Liver (tissue), 9 donors: ENCODE results near the gene JPH4. TPM values are rescaled to one million over a fixed set of nuclear protein-coding genes. Genes with fewer than 3 reads are reported as not detected.

Experiments used
- DNase-seq: peaks from one replicate; pipeline ENCODE4 v3.0.0-alpha.2; 2017; ENCODE audit warnings: low spot score
- H3K27ac ChIP-seq, 2 donors: one replicate each; pipeline ENCODE4 v1.7.0; 2013; ENCODE audit warnings: inconsistent platforms in 2 of 2, low read length in 2 of 2, control low read depth in 1 of 2, low read depth in 1 of 2, mild to moderate bottlenecking in 1 of 2
- H3K27me3 ChIP-seq, 4 donors: one replicate each; pipeline versions ENCODE4 v1.6.1 to v1.7.0; 2013; ENCODE audit warnings: low read length in 3 of 4, inconsistent platforms in 1 of 4, mild to moderate bottlenecking in 1 of 4, moderate library complexity in 1 of 4; ENCODE audit not compliant: control insufficient read depth in 4 of 4, insufficient read depth in 4 of 4
- H3K36me3 ChIP-seq, 4 donors: one replicate each; pipeline versions ENCODE4 v1.6.1 to v1.7.0; 2013; ENCODE audit warnings: low read length in 3 of 4, mild to moderate bottlenecking in 3 of 4, low read depth in 1 of 4, moderate library complexity in 1 of 4; ENCODE audit not compliant: control insufficient read depth in 4 of 4, insufficient read depth in 3 of 4
- H3K4me1 ChIP-seq, 4 donors: one replicate each; pipeline versions ENCODE4 v1.6.1 to v1.7.0; 2013; ENCODE audit warnings: low read length in 3 of 4, mild to moderate bottlenecking in 3 of 4, moderate library complexity in 1 of 4; ENCODE audit not compliant: control insufficient read depth in 4 of 4, insufficient read depth in 4 of 4
- H3K4me3 ChIP-seq, 3 donors: one replicate each; pipeline versions ENCODE4 v1.6.1 to v1.7.0; 2013; ENCODE audit warnings: low read length in 3 of 3, control low read depth in 1 of 3, low read depth in 1 of 3, mild to moderate bottlenecking in 1 of 3
- H3K9ac ChIP-seq, 2 donors: one replicate each; pipeline ENCODE4 v1.7.0; 2013; ENCODE audit warnings: low read length in 2 of 2, mild to moderate bottlenecking in 2 of 2, moderate library complexity in 2 of 2, control low read depth in 1 of 2, low read depth in 1 of 2
- H3K9me3 ChIP-seq, 4 donors: one replicate each; pipeline versions ENCODE4 v1.6.1 to v1.7.0; 2013; ENCODE audit warnings: low read length in 3 of 4; ENCODE audit not compliant: control insufficient read depth in 4 of 4
- EGR1 ChIP-seq, 2 donors: IDR thresholded peaks; 2 replicates each; pipeline ENCODE4 v1.6.1; 2016 to 2018; ENCODE audit warnings: antibody characterized with exemption in 2 of 2, low read depth in 2 of 2
- FOXA1 ChIP-seq: IDR thresholded peaks from 2 replicates; pipeline ENCODE4 v1.6.1; 2016; ENCODE audit warnings: antibody characterized with exemption
- FOXA2 ChIP-seq: IDR thresholded peaks from 2 replicates; pipeline ENCODE4 v1.6.1; 2016; ENCODE audit warnings: antibody characterized with exemption
- GABPA ChIP-seq, 2 donors: IDR thresholded peaks in 1 of 2; conservative IDR thresholded peaks in 1 of 2; 2 replicates each; pipeline ENCODE4 v1.6.1; 2016; ENCODE audit warnings: antibody characterized with exemption in 2 of 2, mild to moderate bottlenecking in 1 of 2, moderate library complexity in 1 of 2
- HNF4G ChIP-seq: IDR thresholded peaks from 2 replicates; pipeline ENCODE4 v1.6.1; 2016; ENCODE audit warnings: antibody characterized with exemption
- JUND ChIP-seq, 2 donors: IDR thresholded peaks; 2 replicates each; pipeline ENCODE4 v1.6.1; 2016; ENCODE audit warnings: antibody characterized with exemption in 2 of 2
- NR2F2 ChIP-seq: IDR thresholded peaks from 2 replicates; pipeline ENCODE4 v1.6.1; 2016; ENCODE audit warnings: antibody characterized with exemption
- RXRA ChIP-seq, 2 donors: IDR thresholded peaks; 2 replicates each; pipeline ENCODE4 v1.6.1; 2017 to 2018; ENCODE audit warnings: antibody characterized with exemption in 2 of 2, mild to moderate bottlenecking in 1 of 2
- SP1 ChIP-seq: IDR thresholded peaks from 2 replicates; pipeline ENCODE4 v1.6.1; 2018; ENCODE audit warnings: antibody characterized with exemption, mild to moderate bottlenecking
- TAF1 ChIP-seq: conservative IDR thresholded peaks from 2 replicates; pipeline ENCODE4 v1.6.1; 2016; ENCODE audit warnings: antibody characterized with exemption, mild to moderate bottlenecking
- YY1 ChIP-seq: IDR thresholded peaks from 2 replicates; pipeline ENCODE4 v1.6.1; 2016; ENCODE audit warnings: antibody characterized with exemption, mild to moderate bottlenecking
- WGBS: extraction: QIAGEN DNeasy Blood & Tissue Kit; methylation state at CpG from one replicate; pipeline ENCODE4 v1.1.7; 2013; 5-methylcytosine and 5-hydroxymethylcytosine counted together
- polyA plus RNA-seq, 2 donors: library from polyadenylated mRNA; stranded (reverse) in 1 of 2; unstranded in 1 of 2; fragments of 200-250 nt in 1 of 2; fragments of >200 nt in 1 of 2; fragmentation: Nextera tagmentation in 1 of 2; extraction: Ambion mirVana in 1 of 2; gene quantifications; one replicate each; pipeline versions ENCODE4 v1.2.1 to v1.2.3, GENCODE V29; 2013 to 2015
- total RNA-seq, 2 donors: library from RNA; depleted of rRNA; stranded (reverse); fragments of >200 nt; gene quantifications; one replicate each; pipeline ENCODE4 v1.2.3, GENCODE V29; 2014
- TF ChIP-seq, protein P1 (sequence below): IDR thresholded peaks from 2 replicates; pipeline ENCODE4 v1.6.1; 2016; ENCODE audit warnings: antibody characterized with exemption, mild to moderate bottlenecking
- TF ChIP-seq, protein P2 (sequence below): IDR thresholded peaks from 2 replicates; pipeline ENCODE4 v1.6.1; 2016; ENCODE audit warnings: antibody characterized with exemption
- TF ChIP-seq, protein P3 (sequence below): fragments of 150-350 bp; IDR thresholded peaks from 2 replicates; pipeline ENCODE4 v1.5.1; 2017; ENCODE audit warnings: improper control_type of control experiment, low read depth, low read length; ENCODE audit not compliant: missing input control
- donor health status: healthy.
- donor health status: healthy.
- donor health status: healthy.
- donor health status: healthy.
- donor health status: healthy.

Gene JPH4
- total and polyA plus RNA-seq, 4 donors, result 0.07 to 0.24 (median 0.16) TPM

DNA sequence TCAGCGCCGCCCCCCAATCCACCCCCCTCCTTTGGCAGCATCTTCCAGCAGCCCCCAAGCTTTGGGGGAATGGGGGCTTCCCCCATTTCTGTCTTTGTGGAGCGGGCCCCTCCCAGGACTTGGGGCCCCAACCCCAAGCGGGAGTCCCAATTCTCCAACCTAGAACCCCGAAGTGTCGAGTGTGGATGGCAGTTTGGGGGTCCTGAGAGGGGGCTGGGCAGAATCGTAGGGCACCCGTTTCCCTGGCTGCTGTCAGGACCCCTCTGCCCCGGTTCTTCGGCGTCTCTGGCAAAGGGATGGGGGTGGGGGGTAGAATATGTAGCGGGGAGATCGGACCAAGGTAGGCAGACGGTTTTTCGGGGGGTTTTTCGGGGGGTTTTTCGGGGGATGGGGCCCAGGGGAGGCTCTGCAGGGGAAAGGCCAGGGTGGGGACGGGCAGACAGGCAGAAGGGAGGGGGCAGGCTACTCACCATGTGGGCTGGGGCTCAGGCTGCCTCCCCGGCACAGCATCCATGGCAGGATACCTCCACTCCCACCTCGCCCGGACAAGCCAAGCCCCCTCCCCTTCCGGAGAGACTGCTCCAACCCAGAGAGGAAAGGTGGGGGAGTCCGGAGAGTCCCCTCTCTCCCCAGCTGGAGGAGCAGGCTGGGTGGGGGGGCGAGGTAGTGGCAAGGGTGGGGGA lies 739 bp downstream of the JPH4 start (continued):
- TF ChIP-seq, protein P1, sequence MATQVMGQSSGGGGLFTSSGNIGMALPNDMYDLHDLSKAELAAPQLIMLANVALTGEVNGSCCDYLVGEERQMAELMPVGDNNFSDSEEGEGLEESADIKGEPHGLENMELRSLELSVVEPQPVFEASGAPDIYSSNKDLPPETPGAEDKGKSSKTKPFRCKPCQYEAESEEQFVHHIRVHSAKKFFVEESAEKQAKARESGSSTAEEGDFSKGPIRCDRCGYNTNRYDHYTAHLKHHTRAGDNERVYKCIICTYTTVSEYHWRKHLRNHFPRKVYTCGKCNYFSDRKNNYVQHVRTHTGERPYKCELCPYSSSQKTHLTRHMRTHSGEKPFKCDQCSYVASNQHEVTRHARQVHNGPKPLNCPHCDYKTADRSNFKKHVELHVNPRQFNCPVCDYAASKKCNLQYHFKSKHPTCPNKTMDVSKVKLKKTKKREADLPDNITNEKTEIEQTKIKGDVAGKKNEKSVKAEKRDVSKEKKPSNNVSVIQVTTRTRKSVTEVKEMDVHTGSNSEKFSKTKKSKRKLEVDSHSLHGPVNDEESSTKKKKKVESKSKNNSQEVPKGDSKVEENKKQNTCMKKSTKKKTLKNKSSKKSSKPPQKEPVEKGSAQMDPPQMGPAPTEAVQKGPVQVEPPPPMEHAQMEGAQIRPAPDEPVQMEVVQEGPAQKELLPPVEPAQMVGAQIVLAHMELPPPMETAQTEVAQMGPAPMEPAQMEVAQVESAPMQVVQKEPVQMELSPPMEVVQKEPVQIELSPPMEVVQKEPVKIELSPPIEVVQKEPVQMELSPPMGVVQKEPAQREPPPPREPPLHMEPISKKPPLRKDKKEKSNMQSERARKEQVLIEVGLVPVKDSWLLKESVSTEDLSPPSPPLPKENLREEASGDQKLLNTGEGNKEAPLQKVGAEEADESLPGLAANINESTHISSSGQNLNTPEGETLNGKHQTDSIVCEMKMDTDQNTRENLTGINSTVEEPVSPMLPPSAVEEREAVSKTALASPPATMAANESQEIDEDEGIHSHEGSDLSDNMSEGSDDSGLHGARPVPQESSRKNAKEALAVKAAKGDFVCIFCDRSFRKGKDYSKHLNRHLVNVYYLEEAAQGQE, result no peak
- TF ChIP-seq EGR1 (IDR thresholded peaks at IDR 0.05; ENCODE audit: low read depth in 2 of 2) (no peak), FOXA2 (no peak), JUND (IDR thresholded peaks at IDR 0.05) (no peak), RXRA (IDR thresholded peaks at IDR 0.05) (no peak), GABPA (IDR thresholded peaks at IDR 0.05 in 1 of 2, conservative IDR thresholded peaks at IDR 0.05 in 1 of 2) (no peak), SP1 (no peak), TAF1 (no peak), FOXA1 (no peak), HNF4G (no peak)
- TF ChIP-seq, protein P2, sequence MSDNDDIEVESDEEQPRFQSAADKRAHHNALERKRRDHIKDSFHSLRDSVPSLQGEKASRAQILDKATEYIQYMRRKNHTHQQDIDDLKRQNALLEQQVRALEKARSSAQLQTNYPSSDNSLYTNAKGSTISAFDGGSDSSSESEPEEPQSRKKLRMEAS, result no peak

DNA sequence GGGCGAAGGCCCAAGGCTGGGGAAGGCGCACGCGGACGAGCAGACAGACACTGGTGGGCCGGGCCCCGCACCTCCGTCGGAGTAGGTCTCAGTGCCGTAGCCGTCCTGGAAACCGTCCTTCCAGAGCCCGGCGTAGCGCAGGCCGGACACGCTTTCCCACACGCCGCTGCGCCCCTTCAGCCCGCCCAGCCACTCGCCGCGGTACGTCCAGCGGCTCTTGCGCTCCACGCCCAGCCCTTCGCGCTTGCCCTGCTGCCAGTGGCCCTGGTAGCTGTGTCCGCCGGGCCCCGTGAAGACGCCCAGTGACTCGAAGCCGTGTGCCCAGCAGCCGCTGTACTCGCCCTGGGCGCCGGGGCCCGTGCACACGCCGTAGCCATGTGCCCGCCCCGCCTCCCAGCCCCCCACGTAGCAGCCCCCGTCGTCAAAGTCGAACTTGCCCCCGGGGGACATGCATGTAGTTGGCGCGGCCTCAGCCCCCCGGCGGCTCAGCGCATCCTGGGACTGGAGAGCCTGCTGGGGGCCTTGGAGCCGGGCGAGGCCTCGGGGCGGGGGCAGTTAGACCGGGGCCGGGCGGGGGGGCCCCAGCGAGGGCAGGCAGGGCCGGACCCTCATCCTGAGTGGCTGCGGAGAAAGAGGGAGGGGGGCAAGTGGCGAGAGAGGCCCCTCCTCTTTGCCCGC lies 1.4 kb downstream of the JPH4 start:
- no peak overlapping the region for H3K9ac ChIP-seq
- no peaks in the 10 kb centered on the region for H3K9me3 ChIP-seq
- no peak for DNase-seq
- TF ChIP-seq JUND (IDR thresholded peaks at IDR 0.05) (no peak), YY1 (no peak), NR2F2 (no peak), HNF4G (no peak)
- TF ChIP-seq, protein P3, sequence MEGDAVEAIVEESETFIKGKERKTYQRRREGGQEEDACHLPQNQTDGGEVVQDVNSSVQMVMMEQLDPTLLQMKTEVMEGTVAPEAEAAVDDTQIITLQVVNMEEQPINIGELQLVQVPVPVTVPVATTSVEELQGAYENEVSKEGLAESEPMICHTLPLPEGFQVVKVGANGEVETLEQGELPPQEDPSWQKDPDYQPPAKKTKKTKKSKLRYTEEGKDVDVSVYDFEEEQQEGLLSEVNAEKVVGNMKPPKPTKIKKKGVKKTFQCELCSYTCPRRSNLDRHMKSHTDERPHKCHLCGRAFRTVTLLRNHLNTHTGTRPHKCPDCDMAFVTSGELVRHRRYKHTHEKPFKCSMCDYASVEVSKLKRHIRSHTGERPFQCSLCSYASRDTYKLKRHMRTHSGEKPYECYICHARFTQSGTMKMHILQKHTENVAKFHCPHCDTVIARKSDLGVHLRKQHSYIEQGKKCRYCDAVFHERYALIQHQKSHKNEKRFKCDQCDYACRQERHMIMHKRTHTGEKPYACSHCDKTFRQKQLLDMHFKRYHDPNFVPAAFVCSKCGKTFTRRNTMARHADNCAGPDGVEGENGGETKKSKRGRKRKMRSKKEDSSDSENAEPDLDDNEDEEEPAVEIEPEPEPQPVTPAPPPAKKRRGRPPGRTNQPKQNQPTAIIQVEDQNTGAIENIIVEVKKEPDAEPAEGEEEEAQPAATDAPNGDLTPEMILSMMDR, result no peak
- TF ChIP-seq, protein P2, result no peak
- H3K4me1 ChIP-seq, result peaks cover 0 to 13% (median 12%) of the 10 kb centered on the region in 4 donors
- peaks cover 0 to 6% (median under 1%) of the 10 kb centered on the region in 4 donors for H3K27me3 ChIP-seq
- H3K36me3 ChIP-seq, result no peaks in the 10 kb centered on the region
- H3K4me3 ChIP-seq, result peak overlapping the region in 1 of 3 donors; percentile 26
- 5% methylated on average over 67 of the region's 67 CpGs for WGBS
- H3K27ac ChIP-seq, result no peak overlapping the region
